DND-41 (cell line): Measurements from ENCODE around the gene KCNK15.

ENCODE experiments used
- ATAC-seq: fragments of 200-7000 bp; cut with Tn5 transposase; 3 replicates; pipeline ENCODE4 v1.9.1; 2021; ENCODE audit warnings: low read depth; ENCODE audit not compliant: insufficient read depth
- DNase-seq: peaks from one replicate; pipeline ENCODE4 v3.0.0-alpha.2; 2020
- H2AFZ ChIP-seq: 2 replicates; pipeline ENCODE4 v1.6.0; 2012; ENCODE audit warnings: low read depth, low read length
- H3K27ac ChIP-seq: 2 replicates; pipeline ENCODE4 v1.5.1; 2012; ENCODE audit warnings: low read length, inconsistent platforms
- H3K27me3 ChIP-seq: fragments of 200-600 bp; sonication (generic); 2 replicates; pipeline ENCODE4 v1.6.0; 2012; ENCODE audit warnings: low read length, mild to moderate bottlenecking, inconsistent platforms; ENCODE audit not compliant: insufficient read depth, poor library complexity
- H3K36me3 ChIP-seq: 2 replicates; pipeline ENCODE4 v1.5.1; 2012; ENCODE audit warnings: low read length, inconsistent platforms; ENCODE audit not compliant: insufficient read depth
- H3K4me1 ChIP-seq: 2 replicates; pipeline ENCODE4 v1.5.1; 2012; ENCODE audit warnings: mild to moderate bottlenecking, low read length; ENCODE audit not compliant: insufficient read depth
- H3K4me2 ChIP-seq: 2 replicates; pipeline ENCODE4 v1.6.0; 2012; ENCODE audit warnings: mild to moderate bottlenecking, moderate library complexity, low read length, inconsistent platforms; ENCODE audit not compliant: insufficient read depth
- H3K4me3 ChIP-seq, 2 experiments: fragments of 200-600 bp in 1 of 2; shearing (Covaris generic) in 1 of 2; 2 replicates each; pipeline ENCODE4 v1.5.1; 2012 to 2016; ENCODE audit warnings: inconsistent platforms in 2 of 2, low read length in 2 of 2, mild to moderate bottlenecking in 2 of 2, low read depth in 1 of 2, moderate library complexity in 1 of 2
- H3K79me2 ChIP-seq: 2 replicates; pipeline ENCODE4 v1.6.0; 2012; ENCODE audit warnings: low read length, inconsistent platforms; ENCODE audit not compliant: insufficient read depth
- H3K9ac ChIP-seq: 2 replicates; pipeline ENCODE4 v1.6.0; 2012; ENCODE audit warnings: low read depth, mild to moderate bottlenecking, inconsistent platforms, low read length, moderate library complexity
- H3K9me3 ChIP-seq: 2 replicates; pipeline ENCODE4 v1.5.1; 2012; ENCODE audit warnings: low read length, moderate library complexity, mild to moderate bottlenecking, inconsistent platforms; ENCODE audit not compliant: insufficient read depth, severe bottlenecking
- H4K20me1 ChIP-seq: 2 replicates; pipeline ENCODE4 v1.6.0; 2012; ENCODE audit warnings: low read length; ENCODE audit not compliant: insufficient read depth
- EZH2 ChIP-seq: IDR thresholded peaks from 3 replicates; pipeline ENCODE4 v1.6.1; 2012; ENCODE audit warnings: borderline replicate concordance, low read depth, mild to moderate bottlenecking, moderate library complexity, low read length, inconsistent platforms; ENCODE audit not compliant: severe bottlenecking
- TF ChIP-seq, protein P1 (sequence below): IDR thresholded peaks from 2 replicates; pipeline ENCODE4 v1.5.1; 2012; ENCODE audit warnings: borderline replicate concordance, low read length, moderate library complexity, mild to moderate bottlenecking; ENCODE audit not compliant: poor library complexity, severe bottlenecking; ENCODE audit errors: extremely low read depth

Gene KCNK15

GRCh38 chr20:44792796-44793195 is 47.1 kb downstream of the KCNK15 start:
- H3K4me3 ChIP-seq: no peak overlapping the region
- ATAC-seq (no peak), DNase-seq (no peak)

GRCh38 chr20:44795836-44796235 is 50.2 kb downstream of the KCNK15 start:
- no peak for DNase-seq
- Histone ChIP-seq H3K36me3 (no peaks in the 10 kb centered on the region), H2AFZ (no peak overlapping the region), H3K4me2 (no peak overlapping the region), H3K4me1 (no peaks in the 10 kb centered on the region), H3K9ac (no peak overlapping the region), H3K79me2 (no peaks in the 10 kb centered on the region), H4K20me1 (no peaks in the 10 kb centered on the region), H3K4me3 (no peak overlapping the region), H3K27ac (no peak overlapping the region), H3K9me3 (no peaks in the 10 kb centered on the region), H3K27me3 (peaks cover 22% of the 10 kb centered on the region)
- ATAC-seq: no peak
- TF ChIP-seq, protein P1, sequence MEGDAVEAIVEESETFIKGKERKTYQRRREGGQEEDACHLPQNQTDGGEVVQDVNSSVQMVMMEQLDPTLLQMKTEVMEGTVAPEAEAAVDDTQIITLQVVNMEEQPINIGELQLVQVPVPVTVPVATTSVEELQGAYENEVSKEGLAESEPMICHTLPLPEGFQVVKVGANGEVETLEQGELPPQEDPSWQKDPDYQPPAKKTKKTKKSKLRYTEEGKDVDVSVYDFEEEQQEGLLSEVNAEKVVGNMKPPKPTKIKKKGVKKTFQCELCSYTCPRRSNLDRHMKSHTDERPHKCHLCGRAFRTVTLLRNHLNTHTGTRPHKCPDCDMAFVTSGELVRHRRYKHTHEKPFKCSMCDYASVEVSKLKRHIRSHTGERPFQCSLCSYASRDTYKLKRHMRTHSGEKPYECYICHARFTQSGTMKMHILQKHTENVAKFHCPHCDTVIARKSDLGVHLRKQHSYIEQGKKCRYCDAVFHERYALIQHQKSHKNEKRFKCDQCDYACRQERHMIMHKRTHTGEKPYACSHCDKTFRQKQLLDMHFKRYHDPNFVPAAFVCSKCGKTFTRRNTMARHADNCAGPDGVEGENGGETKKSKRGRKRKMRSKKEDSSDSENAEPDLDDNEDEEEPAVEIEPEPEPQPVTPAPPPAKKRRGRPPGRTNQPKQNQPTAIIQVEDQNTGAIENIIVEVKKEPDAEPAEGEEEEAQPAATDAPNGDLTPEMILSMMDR: no peak
- TF ChIP-seq EZH2: no peak

More at GRCh38 chr20:44792796-44793195, 47.1 kb downstream of the KCNK15 start:
- H3K36me3 ChIP-seq: no peaks in the 10 kb centered on the region
- peaks cover 5% of the 10 kb centered on the region; the same call in 1 of the 2 replicates for H4K20me1 ChIP-seq
- H2AFZ ChIP-seq: no peak overlapping the region
- H3K9me3 ChIP-seq: no peaks in the 10 kb centered on the region
- H3K27me3 ChIP-seq: peaks cover 16% of the 10 kb centered on the region
- H3K79me2 ChIP-seq: no peaks in the 10 kb centered on the region
- no peak overlapping the region for H3K4me2 ChIP-seq
- no peaks in the 10 kb centered on the region for H3K4me1 ChIP-seq
- TF ChIP-seq EZH2: no peak
- TF ChIP-seq, protein P1: no peak
- H3K27ac ChIP-seq: no peak overlapping the region
- H3K9ac ChIP-seq: no peak overlapping the region

DNA sequence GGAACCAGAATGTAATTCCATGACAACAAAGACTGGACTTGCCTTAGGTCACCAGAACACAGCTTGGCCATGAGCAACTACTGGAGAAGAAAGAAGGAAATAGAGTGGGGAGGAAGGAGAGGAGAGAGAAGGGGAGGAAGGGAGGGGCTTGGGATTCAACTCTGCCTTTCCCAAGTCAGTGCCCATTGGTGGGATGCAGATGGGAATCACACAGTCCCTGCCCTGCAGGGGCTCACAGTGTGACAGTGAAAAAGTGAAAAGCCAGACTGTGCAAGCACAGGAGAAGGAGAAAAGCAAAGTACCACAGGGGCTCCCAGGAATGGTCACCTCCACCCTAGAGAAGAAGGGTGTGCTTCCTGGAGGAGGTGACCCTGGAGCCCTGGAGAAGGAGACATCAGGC is 50.6 kb downstream of the KCNK15 start:
- H4K20me1 ChIP-seq: no peaks in the 10 kb centered on the region
- H3K27me3 ChIP-seq: peaks cover 22% of the 10 kb centered on the region
- no peak overlapping the region for H3K27ac ChIP-seq
- H3K4me2 ChIP-seq: no peak overlapping the region
- no peak overlapping the region for H3K4me3 ChIP-seq
- no peaks in the 10 kb centered on the region for H3K9me3 ChIP-seq
- H3K79me2 ChIP-seq: no peaks in the 10 kb centered on the region
- ATAC-seq (no peak), DNase-seq (no peak)
- no peak overlapping the region for H2AFZ ChIP-seq
- H3K9ac ChIP-seq: no peak overlapping the region
- H3K36me3 ChIP-seq: no peaks in the 10 kb centered on the region
- H3K4me1 ChIP-seq: no peaks in the 10 kb centered on the region
- TF ChIP-seq, protein P1: no peak
- no peak for TF ChIP-seq EZH2
